SK-N-DZ (cell line): ENCODE measurements around the gene ACP3.
"Not testable (repeated sequence)": the region's sequence is repeated elsewhere in the genome, so short reads cannot be mapped to it uniquely, and the experiment has no call there.

Experiments used
- DNase-seq: peaks from one replicate; pipeline ENCODE4 v3.0.0-alpha.2; 2015; ENCODE audit warnings: low spot score

ACP3 gene

DNA sequence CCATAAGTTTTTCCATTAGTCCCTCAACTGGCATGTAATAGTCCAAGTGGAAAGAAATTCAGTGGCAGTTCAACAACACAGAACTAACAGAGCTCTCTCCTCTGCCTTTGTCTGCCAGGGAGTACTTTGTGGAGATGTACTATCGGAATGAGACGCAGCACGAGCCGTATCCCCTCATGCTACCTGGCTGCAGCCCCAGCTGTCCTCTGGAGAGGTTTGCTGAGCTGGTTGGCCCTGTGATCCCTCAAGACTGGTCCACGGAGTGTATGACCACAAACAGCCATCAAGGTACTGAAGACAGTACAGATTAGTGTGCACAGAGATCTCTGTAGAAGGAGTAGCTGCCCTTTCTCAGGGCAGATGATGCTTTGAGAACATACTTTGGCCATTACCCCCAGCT is 39.4 kb downstream of the ACP3 start:
- no peak for DNase-seq

DNA sequence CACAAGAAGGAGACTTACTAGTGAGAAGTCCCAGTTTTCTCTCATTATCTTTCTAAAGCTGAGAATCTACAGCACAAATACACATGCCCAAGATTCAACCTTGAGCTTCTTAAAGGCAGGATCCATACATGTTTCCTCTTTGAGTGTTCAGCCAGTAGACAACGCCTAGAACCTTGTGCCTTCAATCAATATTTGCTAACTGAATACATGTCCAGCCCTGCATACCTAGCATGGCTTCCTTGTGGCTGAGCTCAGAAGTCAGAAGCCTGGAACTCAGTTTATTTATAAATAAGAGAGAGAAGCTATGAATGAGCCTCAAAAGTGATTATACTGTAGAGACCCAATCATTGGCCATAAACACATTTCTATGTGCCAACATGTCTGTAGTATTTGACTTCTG is 43.5 kb downstream of the ACP3 start:
- DNase-seq: no peak

DNA sequence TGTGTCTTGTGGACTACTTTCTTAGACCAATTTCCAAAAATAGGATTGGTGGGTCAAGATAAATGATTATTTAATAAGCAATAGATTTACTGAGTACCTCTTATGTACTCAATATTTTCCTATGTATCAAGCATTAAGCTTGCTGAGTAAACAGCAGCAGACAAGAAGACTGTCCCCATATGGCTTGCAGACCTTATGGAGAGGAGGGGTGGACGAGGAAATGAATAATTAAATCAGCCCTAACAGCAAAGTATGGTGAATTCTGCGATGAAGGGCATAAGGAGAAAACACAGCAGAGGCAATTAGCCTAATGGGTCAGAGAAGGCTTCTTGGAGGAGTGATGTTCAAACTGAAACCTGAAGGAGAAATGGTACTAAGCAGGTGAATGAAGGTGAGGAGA is 45.1 kb downstream of the ACP3 start:
- DNase-seq: no peak

DNA sequence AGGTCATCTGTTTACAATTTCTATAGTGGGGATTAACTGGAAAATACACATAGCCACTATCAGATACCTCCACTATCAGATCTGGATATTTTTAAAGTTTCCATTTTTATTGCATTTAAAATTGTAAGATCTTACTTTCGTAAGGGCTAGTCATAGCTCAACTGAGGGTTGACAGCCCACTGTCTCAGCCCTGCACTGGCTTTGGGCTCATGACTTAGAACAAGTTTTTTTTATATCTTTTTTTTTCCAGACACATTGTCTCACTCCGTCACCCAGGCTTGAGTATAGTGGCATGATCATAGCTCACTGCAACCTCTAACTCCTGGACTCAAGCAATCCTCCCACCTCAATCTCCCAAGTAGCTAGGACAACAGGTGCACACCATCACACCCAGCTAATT is 51.3 kb downstream of the ACP3 start:
- DNase-seq: no peak

DNA sequence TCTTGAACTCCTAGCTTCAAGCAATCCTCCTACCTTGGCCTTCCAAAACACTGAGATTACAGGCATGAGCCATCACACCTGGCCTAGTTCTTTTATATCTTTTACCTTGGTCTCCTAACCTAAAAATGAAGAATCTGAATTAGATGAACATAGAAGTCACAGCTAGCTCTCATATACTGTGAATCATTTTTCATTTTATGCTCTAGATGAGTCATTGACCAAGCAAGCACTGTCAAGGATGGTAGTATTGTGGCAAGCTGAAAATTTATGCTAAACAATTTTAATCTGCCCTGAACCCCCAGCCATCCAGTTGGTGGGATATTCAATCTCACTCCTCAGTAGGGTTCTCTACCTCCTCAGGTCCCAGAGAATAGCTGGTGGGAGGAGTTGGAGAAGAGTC is 51.8 kb downstream of the ACP3 start:
- DNase-seq: no peak

DNA sequence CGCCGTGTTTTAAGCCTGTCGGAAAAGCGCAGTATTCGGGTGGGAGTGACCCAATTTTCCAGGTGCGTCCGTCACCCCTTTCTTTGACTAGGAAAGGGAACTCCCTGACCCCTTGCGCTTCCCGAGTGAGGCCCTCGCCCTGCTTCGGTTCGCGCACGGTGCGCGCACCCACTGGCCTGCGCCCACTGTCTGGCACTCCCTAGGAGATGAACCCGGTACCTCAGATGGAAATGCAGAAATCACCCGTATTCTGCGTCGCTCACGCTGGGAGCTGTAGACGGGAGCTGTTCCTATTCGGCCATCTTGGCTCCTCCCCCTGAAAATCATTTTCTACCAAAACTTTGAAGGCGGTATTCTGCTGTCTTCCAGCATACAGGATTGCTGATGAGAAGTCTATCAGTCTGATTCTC is 59.7 kb downstream of the ACP3 start:
- DNase-seq: not testable (repeated sequence)

DNA sequence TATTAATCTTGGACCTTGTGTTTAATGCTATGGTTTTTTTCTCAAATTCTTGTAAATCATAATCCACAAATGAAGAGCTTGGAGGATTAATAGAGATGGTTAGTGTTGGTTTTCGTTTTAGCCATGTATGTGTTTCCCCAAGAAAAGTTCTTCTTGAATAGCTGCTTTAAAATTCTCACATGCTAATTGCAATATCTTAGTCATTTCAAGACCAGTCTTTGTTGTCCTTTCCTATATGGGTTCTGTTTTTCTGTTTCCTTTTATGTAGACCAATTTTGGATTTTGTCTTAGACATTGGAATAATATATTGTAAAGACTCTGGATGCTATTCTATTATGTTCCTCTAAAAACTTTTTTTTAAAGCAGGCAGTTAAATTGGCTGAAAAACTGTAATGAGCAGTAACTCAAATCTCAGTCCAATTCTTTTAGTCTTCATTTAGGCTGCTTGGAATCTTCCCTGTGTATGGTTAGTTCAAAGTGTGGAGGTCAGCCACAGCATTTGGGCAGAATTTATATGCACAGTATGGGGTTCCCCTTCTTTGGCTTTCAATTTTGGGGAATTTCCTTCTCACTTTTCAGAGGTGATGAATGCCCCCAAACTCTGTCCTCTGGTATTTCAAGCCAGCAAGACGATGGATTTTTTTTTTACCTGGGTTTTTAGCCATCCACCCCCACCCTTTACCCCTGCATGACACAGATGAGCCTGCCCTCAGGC is 61.0 kb downstream of the ACP3 start:
- DNase-seq: no peak

DNA sequence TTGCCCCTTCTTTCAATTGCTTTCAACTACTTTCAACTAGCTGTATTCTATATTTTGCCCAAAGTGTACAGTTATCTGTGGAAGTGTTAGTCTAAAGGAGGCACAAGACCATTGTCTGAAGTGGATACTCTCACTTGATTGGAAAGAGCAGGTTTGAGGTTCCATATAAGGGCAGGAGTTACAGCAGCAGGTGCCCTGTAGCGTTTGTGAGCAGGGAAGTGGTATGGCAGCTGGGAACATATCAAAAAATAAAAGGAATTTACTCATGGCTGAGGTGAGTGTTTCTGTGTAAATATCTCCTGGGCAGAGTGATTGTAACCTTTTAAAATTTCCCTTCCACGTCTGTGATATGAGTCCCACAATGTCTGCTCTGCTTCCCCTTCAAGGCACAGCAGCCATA is 61.6 kb downstream of the ACP3 start:
- no peak for DNase-seq

DNA sequence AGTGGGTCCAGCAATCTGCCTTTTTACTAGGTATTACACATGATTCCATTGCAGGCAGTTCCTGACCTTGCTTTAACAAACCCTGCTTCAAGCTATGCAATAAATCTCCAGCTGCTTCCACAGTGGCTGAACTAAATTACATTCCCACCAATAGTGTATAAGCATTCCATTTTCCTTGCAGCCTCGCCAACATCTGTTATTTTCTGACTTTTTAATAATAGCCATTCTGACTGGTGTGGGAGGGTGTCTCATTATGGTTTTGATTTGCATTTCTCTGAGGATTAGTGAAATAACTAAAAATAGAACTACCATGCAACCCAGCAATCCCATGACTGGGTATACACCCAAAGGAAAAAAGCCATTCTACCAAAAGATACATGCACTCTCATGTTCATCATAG is 63.7 kb downstream of the ACP3 start:
- no peak for DNase-seq

DNA sequence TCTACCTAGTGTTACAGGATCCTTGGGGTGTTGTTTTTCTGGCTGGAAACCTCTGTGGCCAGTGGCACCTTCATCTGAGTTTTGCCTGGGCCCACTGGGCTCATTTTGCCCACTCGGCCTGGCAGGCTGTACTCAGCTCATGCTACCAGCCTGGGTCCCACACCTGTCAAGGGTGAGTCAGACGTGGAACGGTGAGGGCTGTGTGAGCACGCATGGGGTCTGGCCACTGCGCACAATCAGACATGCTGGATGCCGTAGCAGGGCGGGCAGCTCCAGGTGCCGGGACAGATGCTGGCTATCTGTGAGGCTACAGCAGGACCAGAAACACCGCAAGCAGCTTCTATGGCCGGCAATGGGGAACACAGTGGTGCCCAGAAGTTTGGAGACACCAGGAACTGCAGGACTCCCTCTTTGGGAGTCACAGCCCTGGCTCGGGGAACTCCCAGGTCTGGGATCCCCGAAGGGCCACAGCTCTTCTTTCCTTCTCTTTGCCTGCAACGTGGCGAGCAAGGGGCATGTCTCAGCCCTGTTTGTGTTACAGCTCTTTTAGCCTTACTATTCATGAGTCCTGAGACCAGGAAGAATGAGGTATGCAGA is 64.2 kb downstream of the ACP3 start:
- DNase-seq: no peak

DNA sequence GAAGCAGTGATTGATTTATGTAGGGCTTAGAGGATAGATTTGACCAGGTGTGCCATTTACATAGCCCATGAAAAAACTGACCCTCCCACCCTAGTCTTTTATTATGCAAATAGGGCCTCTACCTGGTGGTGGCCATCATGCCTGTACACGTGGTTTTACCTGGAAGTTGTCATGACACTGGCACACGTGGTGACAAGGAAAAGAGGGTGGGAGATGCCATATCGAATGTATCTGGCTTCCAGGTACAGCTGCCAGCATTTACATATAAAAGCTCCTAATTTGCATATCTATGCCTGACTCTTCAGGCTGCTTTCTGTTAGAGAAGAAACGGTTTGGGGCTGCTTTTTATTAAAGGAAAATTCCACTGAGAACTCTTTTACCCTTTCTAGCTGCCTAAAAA is 65.1 kb downstream of the ACP3 start:
- no peak for DNase-seq

DNA sequence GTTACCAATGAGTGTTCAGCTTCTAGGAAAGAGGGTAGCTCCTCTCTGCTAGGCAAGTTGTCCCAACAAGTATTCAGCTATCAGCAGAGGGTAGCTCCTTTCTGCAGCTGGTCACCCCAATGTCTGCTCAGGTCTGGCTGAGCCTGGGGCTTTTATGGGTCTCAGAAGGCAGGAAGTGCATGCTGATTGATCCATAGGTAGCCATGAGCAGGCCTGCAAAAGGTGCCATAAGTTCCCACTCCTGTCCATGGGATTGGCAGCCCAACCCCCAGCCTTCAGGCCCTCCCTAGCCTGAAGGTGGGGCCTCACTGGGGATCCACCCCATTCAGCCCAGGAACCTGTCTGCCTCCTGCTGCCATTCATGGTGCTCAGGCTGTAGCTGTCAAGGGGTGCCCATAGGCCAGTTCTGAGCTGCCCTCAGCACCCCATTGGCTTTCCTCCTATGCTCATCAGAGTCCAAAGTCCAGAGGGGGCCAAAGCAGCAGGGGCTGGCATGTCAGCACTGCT is 65.5 kb downstream of the ACP3 start:
- no peak for DNase-seq

DNA sequence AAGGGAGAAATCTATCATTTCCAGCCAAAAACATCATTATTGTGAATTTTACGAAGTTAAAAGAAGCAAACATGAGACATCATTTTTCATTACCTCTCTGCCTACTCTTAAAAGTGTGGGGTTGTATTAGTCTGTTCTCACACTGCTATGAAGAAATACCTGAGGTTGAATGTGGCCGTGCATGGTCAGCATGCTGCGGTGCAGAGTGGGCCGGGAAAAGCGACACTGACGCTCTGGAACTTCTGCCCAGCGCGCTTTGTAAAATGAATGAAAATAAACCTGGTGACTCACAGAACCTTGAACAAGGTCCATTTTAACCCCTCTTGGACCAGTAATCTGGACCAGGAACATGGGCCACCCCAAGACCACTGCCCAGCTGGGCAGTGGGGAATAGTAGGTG is 69.1 kb downstream of the ACP3 start:
- no peak for DNase-seq

DNA sequence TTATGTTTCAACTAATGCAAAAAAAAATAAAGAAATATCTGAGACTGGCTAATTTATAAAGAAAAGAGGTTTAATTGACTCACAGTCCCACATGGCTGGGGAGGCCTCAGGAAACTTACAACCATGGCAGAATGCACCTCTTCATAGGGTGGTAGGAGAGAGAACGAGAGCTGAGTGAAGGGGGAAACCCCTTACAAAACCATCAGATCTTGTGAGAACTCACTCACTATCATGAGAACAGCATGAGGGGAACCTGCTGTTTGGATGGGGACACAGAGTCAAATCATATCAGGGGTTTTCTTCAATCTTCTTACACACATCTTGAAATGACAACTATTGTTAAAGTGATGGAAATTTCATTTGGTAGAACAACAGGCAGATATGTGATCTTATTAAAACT is 75.5 kb downstream of the ACP3 start:
- not testable (repeated sequence) for DNase-seq

DNA sequence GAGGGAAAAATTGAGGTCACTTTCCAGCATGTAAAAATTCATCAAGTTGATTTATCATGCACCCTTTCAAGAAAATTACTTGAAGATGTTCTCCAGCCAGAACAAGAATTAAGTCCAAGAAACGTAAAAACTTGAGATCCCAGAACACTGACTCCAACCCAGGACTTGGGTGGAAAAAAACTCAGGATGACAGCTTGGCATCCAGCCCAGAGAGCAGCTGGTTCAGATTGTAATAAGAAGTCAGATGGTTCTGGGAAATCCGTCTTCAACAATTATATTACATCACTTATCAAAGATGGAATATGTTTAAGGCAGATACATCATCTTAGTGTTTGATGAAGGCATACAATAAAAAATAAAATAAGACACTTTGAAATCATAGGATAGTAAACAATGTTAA is 77.1 kb downstream of the ACP3 start:
- DNase-seq: no peak

DNA sequence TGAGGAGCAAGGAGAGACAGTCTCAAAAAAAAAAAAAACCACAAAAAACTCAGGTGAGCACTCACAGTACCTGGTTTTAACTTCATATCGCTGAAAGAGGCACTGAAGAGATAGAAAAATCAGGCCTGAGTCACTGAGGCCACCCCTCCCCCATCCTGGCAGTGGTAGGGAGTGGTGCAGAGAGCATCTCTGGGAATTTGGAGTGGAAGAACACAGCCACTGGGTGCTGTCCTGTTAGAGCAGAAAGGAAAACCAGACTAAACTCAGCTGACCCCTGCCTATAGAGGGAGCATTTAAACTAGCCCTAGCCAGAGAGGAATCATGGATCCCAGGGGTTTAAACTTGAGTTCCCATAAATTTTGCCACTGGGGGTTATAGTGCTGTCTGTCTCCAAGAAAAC is 77.9 kb downstream of the ACP3 start:
- DNase-seq: no peak

DNA sequence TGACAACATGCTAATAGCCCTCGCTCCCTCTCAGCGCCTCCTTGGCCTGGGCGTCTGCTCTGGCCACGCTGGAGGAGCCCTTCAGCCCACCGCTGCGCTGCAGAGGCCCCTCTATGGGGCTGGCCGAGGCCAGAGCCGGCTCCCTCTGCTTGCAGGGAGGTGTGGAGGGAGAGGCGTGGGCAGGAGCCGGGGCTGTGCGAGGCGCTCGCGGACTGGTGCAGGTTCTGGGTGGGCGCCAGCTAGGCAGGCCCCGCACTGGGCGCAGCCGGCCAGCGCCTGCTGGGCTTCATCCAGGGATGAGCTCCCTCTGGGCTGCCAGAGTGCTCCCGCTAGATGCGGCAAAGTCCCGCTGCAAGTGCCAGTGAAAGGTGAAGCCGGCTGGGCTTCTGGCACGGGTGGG is 79.0 kb downstream of the ACP3 start:
- no peak for DNase-seq

DNA sequence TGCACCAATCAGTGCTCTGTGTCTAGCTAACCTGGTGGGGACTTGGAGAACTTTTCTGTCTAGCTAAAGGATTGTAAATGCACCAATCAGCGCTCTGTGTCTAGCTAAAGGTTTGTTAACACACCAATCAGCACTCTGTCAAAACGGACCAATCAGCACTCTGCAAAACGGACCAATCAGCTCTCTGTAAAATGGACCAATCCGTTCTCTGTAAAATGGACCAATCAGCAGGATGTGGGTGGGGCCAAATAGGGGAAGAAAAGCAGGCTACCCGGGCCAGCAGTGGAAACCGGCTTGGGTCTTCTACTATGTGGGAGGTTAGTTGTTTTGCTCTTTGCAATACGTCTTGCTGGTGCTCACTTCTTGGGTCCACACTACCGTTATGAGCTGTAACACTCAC is 79.6 kb downstream of the ACP3 start:
- DNase-seq: not testable (repeated sequence)

DNA sequence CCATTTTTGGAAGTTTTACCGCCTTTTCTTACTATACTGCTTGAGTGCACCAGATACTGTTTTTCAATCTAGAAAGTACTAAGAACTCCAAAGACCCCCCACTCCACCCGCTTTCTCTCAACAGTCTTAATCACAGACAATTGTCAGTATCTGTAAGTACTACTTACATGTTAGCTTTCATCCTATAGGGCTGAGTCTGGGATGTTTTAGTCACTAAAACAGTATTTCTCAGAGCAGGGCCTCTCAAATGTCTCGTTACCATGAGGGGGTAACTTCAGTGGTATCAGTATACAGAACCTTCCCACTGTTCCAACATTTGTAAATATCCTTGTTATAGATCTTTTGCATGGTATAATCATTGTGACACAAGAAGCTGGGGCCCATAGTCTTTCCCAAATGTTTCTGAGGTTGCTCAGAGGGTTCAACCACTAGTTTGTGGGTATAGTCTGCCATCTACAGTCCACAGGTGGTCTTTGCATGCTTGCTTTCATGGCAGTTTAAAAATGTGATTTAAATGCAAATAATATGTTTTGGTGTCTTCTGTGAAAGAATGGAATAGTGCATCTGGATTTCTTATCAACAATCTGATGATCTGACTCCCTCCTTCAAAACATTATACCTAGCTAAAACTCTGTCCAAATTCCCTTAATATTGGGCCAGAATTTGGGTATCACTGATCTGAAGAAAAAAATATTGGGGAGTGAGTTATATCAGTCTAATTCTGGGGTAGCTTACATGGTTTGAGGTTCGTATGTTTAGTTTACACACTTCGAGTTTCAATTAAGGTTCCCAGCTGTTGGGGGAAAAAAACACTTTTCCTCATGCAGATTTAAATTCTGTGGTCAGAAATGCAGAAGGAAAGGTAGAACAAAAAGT is 82.1 kb downstream of the ACP3 start:
- DNase-seq: peak; percentile 59

DNA sequence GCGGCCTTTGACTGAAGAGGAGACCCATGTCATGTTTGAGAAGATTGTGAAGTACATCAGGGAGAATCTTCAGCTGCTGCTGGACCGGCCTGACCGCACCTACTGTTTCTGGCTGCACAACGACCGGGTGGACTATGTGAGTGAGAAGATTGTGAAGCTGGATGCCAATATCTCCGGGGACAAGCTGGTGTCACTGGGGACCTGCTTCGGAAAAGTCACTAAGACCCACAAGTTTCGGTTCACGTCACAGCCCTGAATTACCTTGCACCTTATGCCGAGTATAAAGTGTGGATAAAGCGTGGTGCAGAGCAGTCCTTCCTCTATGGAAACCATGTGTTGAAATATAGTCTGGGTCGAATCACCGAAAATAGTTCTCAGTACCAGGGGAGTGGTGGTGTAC is 84.0 kb downstream of the ACP3 start:
- DNase-seq: no peak

DNA sequence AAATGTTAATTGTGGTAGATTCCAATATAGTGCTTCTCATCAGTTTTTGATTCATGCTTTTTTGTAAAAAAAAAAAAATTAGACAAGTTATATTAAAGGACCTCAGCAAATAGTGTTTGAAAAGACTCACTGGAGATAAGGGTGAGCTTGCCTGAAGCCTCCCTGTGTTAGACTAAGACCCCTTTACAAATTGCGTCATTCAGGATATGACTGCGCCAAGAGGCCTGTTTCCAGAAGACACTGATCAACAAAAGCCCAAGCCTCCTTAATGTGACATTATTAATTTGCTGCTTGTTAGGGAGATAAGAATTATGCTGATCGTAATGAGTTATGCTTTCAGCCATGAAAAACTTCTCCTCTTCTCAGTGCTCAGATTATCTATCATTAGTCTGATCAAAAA is 87.1 kb downstream of the ACP3 start:
- no peak for DNase-seq

DNA sequence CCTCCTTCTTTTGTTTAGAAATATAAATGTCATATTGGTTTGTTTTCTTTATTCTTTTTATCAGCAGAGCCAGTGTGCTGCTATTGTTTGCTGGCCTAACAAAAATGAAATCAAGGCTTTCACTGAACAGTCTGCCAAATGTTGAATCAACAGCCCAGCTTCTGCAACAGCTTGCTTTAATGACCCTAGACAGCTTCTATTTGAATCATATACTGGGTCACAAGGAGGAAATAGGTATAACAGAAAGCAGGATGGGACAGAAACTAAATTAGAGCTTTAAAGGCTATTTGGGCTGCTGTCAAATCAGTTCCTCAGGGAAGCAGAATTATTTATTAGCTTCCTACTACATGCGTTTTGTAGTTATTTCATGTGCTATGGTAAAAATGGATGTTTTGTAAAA is 88.0 kb downstream of the ACP3 start:
- DNase-seq: no peak
